HG02884 (cell line): ENCODE measurements around the gene ZNF185.

Experiments
- ATAC-seq: cut with Tn5 transposase; IDR thresholded peaks from one replicate; pipeline ENCODE4 v1.9.1; 2021; ENCODE audit warnings: mild to moderate bottlenecking, moderate library complexity; ENCODE audit not compliant: unreplicated experiment

Gene ZNF185

DNA sequence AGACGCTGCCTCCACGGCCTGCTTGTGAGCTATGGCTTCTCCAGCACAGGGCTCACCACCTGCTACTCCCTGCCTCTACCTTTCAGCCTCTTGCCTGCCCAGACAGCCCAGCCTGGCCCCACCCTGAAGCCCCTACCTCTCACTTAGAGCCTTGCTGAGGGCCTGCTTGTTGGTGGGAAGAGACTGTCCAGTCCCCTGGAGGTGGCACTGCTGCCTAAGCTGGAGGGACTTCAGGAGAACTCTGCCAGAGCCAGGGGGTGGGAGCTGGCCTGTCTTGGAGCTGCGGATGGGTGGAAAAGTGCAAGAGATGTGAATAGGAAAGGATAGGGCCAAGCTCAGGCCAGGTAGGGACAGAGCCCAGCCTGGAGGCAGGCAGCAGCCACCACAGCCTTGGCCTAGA lies 2.7 kb upstream of the ZNF185 start:
- no peak for ATAC-seq

DNA sequence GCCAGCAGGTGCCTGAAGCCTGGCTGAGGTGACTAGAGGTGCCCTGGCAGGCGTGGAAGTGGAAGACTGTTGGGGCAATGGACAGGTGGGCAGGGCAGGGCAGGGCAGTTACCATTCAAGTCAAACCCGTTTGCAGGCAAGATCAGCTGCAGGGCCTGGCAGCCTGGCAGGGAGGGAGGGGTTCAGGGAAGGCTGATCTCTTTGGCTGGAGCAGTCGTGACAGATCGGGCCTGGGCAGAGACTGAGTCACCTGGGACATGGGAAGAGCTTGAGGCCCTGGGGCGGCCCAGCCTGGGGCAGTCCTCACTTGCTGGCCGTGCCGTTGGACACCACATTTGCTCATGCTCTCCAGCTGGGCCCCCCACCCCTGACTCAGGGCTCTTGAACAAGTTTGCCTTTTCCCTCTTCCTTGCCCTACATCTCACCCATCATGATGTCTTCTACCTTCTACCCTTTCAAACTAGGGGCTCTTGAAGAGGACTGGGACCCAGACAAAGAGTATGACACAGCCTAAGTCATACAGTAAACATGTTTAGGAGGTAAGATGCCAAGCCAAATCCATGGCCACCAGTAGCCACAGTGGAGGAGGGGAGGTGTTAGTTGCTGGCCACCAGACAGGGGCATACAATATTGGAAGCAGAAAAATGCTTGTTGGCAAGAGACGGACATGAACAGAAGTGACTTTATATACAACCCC lies 2.0 kb upstream of the ZNF185 start:
- no peak for ATAC-seq

- ATAC-seq = no peak
Measured at GRCh38 chrX:152896450-152896849, 1.4 kb upstream of the ZNF185 start.

DNA sequence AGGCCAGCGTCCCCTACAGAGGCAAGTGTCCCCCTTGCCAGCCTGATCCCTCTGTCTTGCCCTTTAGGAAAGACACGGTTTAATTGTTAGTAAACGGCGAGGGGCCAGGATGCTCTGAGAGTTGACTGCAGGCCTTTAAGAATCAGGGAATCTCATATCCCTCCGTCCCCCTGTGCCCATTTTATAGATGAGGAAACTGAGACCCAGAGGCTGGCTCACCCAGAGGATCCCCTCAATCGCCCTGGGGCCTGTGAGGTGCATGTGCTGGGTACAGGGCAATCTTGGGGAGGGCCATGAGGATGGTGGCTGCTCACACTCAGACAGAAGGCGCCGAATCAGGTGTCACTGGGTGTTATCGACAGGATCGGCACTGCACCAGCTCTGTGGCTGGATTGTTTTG lies 575 bp downstream of the ZNF185 start:
- no peak for ATAC-seq

- ATAC-seq = no peak
Measured at GRCh38 chrX:152899111-152899873, 1.4 kb downstream of the ZNF185 start.

- ATAC-seq = no peak
Measured at GRCh38 chrX:152899874-152900719, 2.2 kb downstream of the ZNF185 start.

DNA sequence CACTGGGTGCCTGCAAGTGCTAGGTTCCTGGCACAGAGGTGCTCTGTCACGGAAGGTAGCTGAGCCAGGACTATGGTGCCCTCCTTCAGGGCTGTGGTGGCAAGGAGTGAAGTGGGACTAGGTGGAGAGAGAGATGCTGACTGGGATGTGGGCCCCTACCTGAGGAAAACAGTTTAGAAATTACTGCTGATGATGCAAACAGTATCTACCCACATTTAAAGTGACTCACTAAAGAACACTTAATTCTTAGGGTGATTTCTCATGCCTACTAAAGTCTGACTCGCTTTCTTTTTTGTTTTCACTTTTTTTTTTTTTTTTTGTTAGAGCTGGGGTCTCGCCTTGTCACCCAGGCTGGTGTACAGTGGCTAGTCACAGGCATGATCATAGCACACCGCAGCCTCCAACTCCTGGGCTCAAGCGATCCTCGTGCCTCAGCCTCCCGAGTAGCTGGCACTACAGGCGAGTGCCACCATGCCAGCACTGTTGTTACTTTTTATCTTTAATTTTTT lies 3.1 kb downstream of the ZNF185 start:
- no peak for ATAC-seq

GRCh38 chrX:152901816-152902501 lies 4.1 kb downstream of the ZNF185 start:
- ATAC-seq = no peak

- no peak for ATAC-seq
Measured at GRCh38 chrX:152902502-152902820, 4.6 kb downstream of the ZNF185 start.

DNA sequence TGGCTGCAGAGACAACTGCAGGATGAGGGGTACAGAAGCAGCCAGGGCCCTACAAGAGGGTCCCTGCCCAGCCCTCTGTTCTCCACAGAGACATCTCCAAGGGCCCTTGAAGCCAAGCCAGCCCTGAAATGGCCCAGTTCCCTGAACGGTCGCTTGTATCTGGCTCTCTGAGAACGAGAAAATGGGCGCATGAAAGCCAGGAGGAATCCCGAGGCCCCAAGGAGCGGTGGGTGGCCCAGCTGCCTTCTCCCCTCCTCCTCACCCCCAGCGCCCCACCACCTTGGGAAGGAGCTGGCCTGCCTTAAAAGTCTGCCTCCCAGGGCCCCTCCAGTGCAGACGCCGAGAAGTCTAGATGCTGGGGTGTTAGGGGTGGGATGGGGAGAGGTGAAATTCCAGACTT lies 5.7 kb downstream of the ZNF185 start:
- ATAC-seq = no peak

- no peak for ATAC-seq
Measured at GRCh38 chrX:152904151-152905080, 6.5 kb downstream of the ZNF185 start.

DNA sequence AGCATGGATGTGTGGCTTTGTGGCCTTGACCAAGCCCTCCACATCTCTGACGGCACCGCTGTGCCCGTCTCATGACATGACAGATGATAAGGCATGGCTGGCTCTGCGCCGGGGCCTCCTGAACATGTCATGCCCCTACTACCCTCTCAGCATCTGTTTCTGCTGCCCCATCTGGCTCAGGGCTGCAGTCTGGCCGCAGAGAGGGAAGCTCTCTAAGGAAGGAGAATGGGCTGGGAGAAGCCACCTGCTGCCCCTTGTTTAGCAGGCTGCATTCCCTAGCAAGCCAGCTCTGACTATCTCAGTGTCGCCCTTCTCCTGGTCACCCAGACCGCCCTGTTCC lies 7.2 kb downstream of the ZNF185 start:
- ATAC-seq = no peak

DNA sequence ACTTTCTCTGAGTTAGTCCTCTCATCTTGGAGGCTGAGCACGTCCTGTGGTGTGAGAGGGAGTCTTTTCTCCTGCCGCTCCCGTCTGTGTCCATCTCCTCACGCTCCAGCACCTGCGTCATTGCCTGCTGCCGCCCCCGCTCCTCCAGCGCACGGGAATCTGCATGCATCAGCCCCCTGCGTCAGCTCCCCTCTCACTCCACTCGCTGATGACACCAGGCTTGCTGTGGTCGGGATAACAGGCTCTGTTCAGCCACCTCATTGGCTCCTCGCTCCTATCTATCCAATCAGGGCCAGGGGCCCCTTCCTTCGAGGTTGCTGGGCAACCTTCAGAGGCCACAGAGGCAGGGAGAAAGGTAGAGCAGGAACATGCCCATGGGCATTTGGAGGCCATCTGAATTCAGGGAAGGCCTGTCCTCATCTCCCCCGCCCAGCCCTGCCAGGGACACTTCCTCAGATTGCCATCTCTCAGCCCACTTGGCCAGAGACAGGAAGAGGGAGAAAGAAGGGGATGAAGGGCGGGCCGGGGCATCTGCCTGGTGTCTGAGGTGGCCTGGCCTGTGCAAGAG lies 9.3 kb downstream of the ZNF185 start:
- ATAC-seq = no peak

GRCh38 chrX:152908486-152908885 lies 10.6 kb downstream of the ZNF185 start:
- no peak for ATAC-seq

DNA sequence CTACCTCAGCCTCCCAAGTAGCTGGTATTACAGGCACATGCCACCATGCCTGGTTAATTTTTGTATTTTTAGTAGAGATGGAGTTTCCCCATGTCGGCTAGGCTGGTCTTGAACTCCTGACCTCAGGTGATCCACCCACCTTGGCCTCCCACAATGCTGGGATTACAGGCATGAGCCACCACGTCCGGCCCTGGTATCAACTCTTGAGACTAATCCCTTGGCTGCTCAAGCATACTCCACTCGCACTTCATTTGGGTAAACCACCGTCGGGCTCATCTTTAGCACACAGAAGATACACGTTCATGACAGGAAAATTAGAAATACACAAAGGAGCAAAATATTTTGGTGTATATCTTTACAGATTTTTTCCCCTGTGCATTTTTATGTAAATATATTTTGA lies 12.2 kb downstream of the ZNF185 start:
- peak; percentile 67 for ATAC-seq

GRCh38 chrX:152912106-152912505 lies 14.2 kb downstream of the ZNF185 start:
- ATAC-seq = no peak

DNA sequence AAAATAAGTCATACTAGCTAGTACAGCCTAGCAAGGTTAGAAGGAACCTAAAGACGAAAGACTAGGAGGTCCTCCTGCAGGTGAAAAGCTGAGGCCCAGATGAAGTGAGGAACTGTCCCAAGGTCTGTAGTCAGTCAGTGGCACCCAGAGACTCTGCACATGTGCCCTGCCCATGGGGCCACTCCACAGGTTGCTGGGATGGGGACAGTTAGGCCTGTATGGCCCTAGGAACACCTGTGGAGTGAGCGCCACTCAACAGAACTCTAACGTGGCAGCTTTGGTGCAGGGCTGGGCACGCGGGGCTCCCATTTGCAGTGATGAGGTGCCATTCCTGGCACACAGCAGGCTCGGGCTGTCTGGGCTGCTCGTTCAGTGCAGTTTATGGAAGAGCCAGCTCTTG lies 14.8 kb downstream of the ZNF185 start:
- no peak for ATAC-seq

DNA sequence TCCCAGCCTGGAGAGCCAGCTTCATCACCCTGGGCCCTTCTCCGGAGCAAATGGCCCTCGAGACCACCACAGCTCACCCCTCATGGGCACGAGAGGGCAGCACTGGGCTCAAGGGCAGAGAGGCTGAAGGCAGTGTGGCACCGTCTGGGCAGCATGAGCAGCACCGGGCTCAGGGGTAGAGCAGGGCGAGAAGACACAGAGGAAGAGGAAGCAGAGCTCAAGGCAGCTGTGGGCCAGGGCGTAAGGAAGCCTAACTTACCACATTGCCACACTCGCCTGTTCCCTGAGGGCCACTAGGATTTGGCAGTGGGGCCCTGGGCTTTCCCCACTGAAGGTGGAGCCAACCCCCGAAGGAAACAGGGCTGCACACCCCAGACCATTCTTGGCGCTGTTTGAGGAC lies 15.5 kb downstream of the ZNF185 start:
- ATAC-seq = no peak

- no peak for ATAC-seq
Measured at GRCh38 chrX:152913910-152914309, 16.0 kb downstream of the ZNF185 start.
